ENCODE data around the gene ACVR1. TPM values are rescaled to one million over a fixed set of nuclear protein-coding genes. Genes with fewer than 3 reads are reported as not detected.

ACVR1 gene
- polyA plus RNA-seq, 1 experiment, result 50.6 TPM

DNA sequence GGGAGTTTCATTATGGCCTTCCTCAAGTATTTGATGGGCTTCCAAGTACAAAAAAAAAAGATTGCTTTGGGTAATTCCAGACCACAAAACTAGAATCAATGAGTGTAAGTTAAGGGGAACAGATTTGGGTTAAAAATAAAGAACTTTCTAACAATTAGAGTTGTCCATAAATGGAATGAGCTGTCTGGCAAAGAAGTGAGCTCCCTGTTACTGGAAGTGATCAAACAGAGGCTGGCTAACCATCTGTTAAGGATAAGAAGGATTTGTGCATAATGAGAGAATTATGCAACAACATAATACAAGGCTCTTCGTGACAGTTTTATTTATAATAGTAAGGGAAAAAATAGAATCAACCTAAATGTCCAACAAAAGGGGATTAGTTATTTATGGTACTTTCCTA, 44.6 kb upstream of the ACVR1 start:
- Histone ChIP-seq H3K27ac (ENCODE audit: low read depth, low read length) (no peak overlapping the region), H3K27me3 (ENCODE audit: control insufficient read depth, insufficient read depth, low read length) (no peaks in the 10 kb centered on the region), H3K9me3 (ENCODE audit: control insufficient read depth, insufficient read depth, low read length) (no peaks in the 10 kb centered on the region; the same call in 1 of the 2 replicates), H3K4me3 (ENCODE audit: low read depth, low read length) (no peak overlapping the region)
- TF ChIP-seq, protein P1, sequence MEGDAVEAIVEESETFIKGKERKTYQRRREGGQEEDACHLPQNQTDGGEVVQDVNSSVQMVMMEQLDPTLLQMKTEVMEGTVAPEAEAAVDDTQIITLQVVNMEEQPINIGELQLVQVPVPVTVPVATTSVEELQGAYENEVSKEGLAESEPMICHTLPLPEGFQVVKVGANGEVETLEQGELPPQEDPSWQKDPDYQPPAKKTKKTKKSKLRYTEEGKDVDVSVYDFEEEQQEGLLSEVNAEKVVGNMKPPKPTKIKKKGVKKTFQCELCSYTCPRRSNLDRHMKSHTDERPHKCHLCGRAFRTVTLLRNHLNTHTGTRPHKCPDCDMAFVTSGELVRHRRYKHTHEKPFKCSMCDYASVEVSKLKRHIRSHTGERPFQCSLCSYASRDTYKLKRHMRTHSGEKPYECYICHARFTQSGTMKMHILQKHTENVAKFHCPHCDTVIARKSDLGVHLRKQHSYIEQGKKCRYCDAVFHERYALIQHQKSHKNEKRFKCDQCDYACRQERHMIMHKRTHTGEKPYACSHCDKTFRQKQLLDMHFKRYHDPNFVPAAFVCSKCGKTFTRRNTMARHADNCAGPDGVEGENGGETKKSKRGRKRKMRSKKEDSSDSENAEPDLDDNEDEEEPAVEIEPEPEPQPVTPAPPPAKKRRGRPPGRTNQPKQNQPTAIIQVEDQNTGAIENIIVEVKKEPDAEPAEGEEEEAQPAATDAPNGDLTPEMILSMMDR (IDR thresholded peaks at IDR 0.05; ENCODE audit: low read depth, low read length), result no peak
- POLR2A ChIA-PET, result no interaction called here
- CTCF ChIA-PET, result interaction anchor here (0.9 kb wide), 1 partner anchor 291 kb away, joined by 7 read pairs; no protein-coding TSS in a partner anchor
- DNase-seq (ENCODE audit: low read depth, low spot score), result no peak

DNA sequence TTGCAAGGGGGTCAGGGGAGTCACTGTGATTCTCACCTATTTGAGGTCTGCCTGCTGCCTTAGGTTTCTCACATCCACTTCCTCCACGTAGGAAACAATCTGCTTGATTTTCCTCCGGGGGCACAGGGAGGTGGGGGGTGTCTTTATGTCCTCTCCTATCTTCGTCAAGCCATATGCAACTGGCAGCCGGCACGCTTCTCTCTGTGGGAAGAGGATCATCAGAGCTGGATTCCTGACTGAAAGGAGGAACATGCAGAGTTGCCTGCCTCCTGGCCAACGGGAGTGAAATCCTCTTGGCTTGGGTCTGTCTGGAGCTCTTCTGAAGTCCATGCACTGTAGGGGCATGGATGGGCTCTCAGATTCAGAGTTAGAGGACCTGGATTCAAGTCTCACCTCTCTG, 43.1 kb upstream of the ACVR1 start:
- Histone ChIP-seq H3K27me3 (ENCODE audit: control insufficient read depth, insufficient read depth, low read length) (no peaks in the 10 kb centered on the region), H3K9me3 (ENCODE audit: control insufficient read depth, insufficient read depth, low read length) (no peaks in the 10 kb centered on the region; the same call in 1 of the 2 replicates), H3K27ac (ENCODE audit: low read depth, low read length) (no peak overlapping the region), H3K4me3 (ENCODE audit: low read depth, low read length) (no peak overlapping the region)
- POLR2A ChIA-PET, result no interaction called here
- TF ChIP-seq, protein P1 (IDR thresholded peaks at IDR 0.05; ENCODE audit: low read depth, low read length), result no peak
- CTCF ChIA-PET, result no interaction called here
- no peak for DNase-seq (ENCODE audit: low read depth, low spot score)

GRCh38 chr2:157918319-157918718, 42.2 kb upstream of the ACVR1 start:
- ChIA-PET CTCF (no interaction called here), POLR2A (no interaction called here)
- DNase-seq (ENCODE audit: low read depth, low spot score), result no peak
- H3K27me3 ChIP-seq (ENCODE audit: control insufficient read depth, insufficient read depth, low read length), result no peaks in the 10 kb centered on the region
- no peak overlapping the region for H3K4me3 ChIP-seq (ENCODE audit: low read depth, low read length)
- TF ChIP-seq, protein P1 (IDR thresholded peaks at IDR 0.05; ENCODE audit: low read depth, low read length), result no peak
- no peaks in the 10 kb centered on the region; the same call in 1 of the 2 replicates for H3K9me3 ChIP-seq (ENCODE audit: control insufficient read depth, insufficient read depth, low read length)
- H3K27ac ChIP-seq (ENCODE audit: low read depth, low read length), result no peak overlapping the region

DNA sequence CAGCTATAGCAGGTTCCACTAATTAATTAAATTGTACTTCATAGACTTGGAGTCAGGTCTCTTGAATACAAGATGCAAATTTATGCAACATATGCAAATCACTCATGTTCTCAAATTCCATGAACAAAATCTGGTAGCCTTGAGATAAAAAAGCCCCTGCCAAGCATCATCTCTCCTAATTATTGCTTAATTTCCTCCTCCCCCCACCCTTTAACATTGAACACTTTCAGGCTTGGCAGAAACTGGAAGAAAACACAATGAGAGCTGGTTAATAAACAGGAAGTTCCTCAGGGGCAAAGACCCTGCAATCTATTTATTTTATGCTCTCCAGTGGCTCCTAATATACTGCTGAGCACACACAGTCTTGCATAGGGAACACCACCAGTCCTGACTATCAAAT, 35.6 kb upstream of the ACVR1 start:
- ChIA-PET POLR2A (no interaction called here), CTCF (interaction anchor here (0.7 to 1.0 kb wide), 2 partner anchors 35 to 609 kb away, joined by 5 to 7 read pairs; no protein-coding TSS in a partner anchor)
- H3K27ac ChIP-seq (ENCODE audit: low read depth, low read length), result no peak overlapping the region
- no peak for DNase-seq (ENCODE audit: low read depth, low spot score)
- TF ChIP-seq, protein P1 (IDR thresholded peaks at IDR 0.05; ENCODE audit: low read depth, low read length), result no peak
- H3K4me3 ChIP-seq (ENCODE audit: low read depth, low read length), result no peak overlapping the region
- no peaks in the 10 kb centered on the region; the same call in 1 of the 2 replicates for H3K9me3 ChIP-seq (ENCODE audit: control insufficient read depth, insufficient read depth, low read length)
- peaks cover 2% of the 10 kb centered on the region for H3K27me3 ChIP-seq (ENCODE audit: control insufficient read depth, insufficient read depth, low read length)

DNA sequence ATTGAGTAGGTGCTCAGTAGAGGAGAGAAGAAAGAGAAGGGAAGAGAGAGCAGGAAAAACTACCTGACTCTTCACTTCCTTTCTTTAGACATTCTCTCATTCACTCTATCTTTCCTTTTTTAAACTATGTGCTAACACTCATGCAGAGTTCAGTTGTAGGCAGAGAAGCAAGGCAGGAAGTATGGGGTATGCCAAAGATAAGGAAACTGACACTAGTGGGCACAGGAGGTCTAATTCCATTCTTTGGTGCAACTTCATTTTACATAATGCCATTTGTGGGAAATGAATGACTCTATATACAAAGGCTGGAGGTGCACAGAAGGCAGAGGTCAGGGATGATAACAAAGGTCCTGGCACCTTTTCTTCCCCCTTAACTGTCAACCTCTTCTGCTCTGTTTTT, 35.1 kb upstream of the ACVR1 start:
- no peak for DNase-seq (ENCODE audit: low read depth, low spot score)
- Histone ChIP-seq H3K27ac (ENCODE audit: low read depth, low read length) (no peak overlapping the region), H3K9me3 (ENCODE audit: control insufficient read depth, insufficient read depth, low read length) (no peaks in the 10 kb centered on the region), H3K27me3 (ENCODE audit: control insufficient read depth, insufficient read depth, low read length) (peaks cover 2% of the 10 kb centered on the region), H3K4me3 (ENCODE audit: low read depth, low read length) (no peak overlapping the region)
- ChIA-PET POLR2A (no interaction called here), CTCF (interaction anchor here (0.7 to 1.0 kb wide), 2 partner anchors 35 to 609 kb away, joined by 5 to 7 read pairs; no protein-coding TSS in a partner anchor)
- TF ChIP-seq, protein P1 (IDR thresholded peaks at IDR 0.05; ENCODE audit: low read depth, low read length), result no peak

Measured in AG04450 (cell line).